KG1 (cell line): Measurements from ENCODE around the gene HFE.
"Not testable (repeated sequence)": the region's sequence is repeated elsewhere in the genome, so short reads cannot be mapped to it uniquely, and the experiment has no call there.

Experiments used
- DNase-seq: peaks from one replicate; lab custom pipeline; 2025; lab: John Stamatoyannopoulos, UW

Gene HFE

DNA sequence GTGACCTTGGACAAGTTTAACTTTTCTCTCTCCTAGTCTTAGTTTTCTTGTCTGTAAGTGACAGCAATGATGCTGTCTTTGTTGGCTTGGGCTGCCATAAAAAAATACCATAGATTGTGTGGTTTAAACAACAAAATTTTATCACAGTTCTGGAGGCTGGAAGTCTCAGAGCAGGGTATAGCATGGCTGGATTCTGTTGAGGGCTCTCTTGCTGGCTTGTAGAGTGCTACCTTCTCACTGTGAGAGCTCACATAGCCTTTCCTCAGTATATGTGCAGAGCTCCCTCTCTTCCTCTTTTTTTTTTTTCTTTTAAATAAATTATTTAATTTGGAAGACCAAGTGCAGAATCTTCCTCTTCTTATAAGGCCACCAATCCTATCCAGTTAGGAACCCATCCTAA is 26.3 kb downstream of the HFE start:
- no peak for DNase-seq

DNA sequence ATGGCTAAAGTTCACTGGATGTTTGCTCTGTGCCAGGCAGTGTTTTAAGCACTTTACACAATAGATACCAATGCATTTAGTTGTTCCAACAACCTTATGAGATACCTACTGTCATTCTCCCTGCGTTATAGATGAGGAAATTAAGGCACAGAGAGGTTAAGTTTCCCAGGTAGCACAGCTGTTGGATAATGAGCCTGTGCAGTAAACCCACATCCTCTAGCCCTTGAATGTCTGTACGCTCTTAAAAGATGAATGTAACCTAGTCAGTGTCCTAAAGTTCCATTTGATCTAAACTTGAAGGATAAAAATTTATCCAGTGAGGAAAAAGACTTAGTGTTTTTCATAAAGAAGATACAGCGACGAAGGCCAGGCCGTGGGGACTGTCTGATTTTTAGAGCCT is 28.0 kb downstream of the HFE start:
- no peak for DNase-seq

DNA sequence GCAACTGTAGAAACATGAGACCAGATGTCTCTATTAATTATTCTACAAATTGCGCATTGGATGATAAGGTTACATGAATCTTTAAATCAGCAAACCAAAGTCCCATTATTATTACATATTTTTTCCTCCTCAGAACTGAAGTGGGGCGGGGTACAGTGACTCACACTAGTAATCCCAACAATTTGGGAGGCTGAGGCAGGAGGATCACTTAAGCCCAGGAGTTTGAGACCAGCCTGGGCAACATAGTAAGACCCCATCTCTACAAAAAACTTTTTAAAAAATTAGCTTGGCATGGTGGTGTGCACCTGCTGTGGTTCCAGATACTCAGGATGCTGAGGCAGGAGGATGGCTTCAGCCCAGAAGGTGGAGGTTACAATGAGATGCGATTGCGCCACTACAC is 29.0 kb downstream of the HFE start:
- no peak for DNase-seq

DNA sequence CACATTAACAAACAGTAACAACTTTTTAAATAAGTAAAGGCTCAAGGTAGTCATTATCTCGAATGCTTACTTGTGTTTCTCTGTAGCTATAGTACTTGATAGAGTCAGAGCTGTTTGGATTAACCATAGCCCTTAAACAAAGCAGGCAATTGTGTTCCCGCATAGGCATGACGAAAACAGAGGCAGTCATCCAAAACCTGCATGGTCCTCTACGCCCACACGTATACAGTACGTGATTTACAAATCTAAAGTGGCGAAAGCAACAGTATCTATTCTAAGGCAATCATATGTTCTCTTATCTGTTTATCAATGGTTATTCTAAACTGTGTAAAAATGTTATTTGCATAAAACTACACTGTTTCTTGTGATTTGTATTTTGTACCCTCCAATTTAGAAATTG is 31.8 kb downstream of the HFE start:
- DNase-seq: no peak

DNA sequence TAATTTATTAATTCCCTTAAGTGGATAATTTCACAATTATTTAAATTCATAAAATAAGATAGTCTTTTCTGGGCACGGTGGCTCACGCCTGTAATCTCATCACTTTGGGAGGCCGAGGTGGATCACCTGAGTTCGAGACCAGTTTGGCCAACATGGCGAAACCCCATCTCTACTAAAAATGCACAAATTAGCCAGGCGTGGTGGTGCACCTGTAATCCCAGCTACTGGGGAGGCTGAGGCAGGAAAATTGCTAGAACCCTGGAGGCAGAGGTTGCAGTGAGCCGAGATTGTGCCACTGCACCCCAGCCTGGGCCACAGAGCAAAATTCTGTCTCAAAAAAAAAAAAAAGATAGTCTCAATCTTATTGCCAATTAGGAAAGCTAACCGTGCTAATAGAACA is 32.9 kb downstream of the HFE start:
- not testable (repeated sequence) for DNase-seq

DNA sequence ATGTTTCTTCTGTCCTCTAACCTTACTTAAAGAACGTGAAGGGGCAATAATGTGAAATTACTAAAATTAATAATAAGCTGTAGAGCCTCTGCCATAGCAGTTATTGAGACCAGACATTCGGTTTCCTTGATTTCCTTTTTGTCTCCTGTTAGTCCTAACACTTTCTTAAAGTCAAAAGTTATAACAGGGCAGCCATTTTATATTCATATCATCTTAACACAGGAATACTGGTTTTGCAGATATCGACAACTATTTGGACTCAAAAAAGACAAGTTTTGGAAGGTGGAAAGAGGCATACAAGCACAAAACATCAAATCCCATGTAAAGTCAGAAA is 33.5 kb downstream of the HFE start:
- DNase-seq: no peak

DNA sequence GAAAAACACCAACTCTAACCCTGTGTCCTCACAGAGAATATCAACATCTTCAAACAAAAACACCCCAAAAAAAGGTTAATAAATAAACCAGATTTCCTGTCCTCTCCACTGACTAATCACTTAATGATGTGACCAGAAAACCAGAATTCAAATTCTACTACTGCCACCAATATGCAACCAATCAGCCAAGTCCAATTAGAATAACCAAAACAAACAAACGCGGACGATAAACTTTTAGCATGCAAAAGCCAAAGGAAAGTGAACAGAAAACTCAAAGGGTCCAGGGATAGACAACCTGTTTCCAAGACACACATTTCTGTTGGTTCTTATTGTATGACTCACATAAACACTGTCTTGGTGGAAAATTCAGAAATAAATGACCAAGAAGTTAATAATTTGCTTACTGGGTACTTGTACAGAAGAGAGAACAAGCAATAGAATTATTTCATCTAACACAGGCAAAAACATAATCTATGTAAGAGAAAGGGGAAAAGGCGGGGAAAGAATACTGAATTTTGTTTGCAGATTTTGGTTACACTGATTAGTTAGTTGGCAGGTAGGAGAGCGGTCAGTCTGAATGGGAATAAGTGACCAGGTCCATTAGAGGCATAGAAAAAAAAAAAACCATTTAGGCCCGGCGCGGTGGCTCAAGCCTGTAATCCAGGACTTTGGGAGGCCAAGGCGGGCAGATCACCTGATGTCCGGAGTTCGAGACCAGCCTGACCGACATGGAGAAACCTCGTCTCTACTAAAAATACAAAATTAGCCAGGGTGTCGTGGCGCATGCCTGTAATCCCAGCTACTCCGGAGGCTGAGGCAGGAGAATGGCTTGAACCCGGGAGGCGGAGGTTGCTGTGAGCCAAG is 34.1 kb downstream of the HFE start:
- DNase-seq: no peak

DNA sequence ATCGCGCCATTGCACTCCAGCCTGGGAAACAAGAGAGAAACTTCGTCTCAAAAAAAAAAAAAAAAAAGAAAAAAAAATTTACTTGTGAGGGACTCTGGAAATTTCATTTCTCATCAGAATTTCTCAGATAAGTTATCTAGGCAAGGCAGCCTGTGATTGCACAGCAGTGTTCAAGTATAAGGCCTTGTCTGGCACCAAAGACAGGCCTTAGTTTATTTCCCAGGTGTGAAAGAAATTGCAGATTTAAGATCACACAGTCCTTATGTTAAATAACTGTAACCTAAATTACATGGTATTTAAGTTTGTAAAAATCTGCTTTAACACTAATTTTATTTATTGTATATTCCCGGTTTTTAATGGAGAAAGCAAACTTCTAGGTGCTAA is 34.8 kb downstream of the HFE start:
- DNase-seq: no peak

DNA sequence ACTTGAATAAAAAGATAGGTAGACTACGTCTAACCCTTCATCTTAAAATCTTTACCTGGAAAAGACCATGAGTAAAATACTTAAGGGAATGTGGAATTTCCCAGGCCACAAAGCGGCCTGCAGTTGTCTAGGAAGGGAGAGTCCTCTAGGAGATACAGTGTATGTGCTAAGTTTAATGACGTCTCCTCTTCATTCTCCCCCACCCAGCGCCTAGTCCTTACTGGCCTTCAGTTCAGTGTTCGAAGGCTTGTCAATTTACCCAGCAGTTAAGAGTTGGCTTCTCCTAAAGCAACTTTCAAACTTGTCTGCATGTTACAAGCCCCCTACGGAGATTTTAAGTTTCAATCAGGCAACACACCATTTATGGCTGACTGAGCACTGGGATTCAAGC is 35.2 kb downstream of the HFE start:
- DNase-seq: no peak

DNA sequence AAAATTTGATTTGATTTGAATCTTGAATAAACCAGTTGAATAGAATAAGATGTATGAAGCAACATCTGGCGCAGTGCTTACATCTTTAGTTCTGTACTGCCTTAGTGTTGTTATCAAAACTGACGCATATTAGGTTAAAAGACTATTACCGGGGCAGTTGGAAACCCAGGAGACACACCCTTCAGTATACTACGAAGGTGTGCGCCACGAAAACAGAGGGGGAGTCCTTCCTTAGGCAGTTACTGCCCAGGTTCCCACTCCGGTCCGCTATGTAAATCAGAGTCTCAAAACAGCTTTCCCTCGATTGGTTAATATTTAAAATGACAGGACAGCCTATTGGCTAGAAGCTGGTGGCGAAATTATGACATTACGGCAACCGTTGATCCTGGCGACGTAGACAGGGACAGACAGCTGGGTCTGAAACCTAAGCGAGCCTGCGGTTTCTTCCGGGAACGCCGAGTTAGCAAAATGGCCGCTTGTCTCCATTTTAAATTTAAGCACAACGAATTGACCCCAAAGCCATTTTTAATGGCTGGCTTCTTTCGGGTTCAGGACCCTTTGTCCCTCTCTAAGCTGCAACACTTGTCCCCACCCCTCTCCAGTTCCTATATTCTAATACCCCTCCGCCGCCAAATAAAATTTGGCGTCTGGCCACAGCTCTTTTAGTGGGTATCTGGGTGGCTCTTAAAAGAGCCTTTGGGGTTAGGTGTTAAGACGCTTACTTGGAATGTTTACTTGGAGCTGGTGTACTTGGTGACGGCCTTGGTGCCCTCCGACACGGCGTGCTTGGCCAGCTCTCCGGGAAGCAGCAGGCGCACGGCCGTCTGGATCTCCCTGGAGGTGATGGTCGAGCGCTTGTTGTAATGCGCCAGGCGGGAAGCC is 35.8 kb downstream of the HFE start:
- peak; percentile 94 for DNase-seq

DNA sequence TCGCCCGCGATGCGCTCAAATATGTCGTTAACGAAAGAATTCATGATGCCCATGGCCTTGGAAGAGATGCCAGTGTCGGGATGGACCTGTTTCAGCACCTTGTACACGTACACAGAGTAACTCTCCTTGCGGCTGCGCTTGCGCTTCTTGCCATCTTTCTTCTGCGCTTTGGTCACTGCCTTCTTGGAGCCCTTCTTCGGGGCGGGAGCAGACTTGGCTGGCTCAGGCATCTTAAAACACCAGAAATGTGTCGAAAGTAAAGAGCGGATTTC is 36.4 kb downstream of the HFE start:
- DNase-seq: no peak

DNA sequence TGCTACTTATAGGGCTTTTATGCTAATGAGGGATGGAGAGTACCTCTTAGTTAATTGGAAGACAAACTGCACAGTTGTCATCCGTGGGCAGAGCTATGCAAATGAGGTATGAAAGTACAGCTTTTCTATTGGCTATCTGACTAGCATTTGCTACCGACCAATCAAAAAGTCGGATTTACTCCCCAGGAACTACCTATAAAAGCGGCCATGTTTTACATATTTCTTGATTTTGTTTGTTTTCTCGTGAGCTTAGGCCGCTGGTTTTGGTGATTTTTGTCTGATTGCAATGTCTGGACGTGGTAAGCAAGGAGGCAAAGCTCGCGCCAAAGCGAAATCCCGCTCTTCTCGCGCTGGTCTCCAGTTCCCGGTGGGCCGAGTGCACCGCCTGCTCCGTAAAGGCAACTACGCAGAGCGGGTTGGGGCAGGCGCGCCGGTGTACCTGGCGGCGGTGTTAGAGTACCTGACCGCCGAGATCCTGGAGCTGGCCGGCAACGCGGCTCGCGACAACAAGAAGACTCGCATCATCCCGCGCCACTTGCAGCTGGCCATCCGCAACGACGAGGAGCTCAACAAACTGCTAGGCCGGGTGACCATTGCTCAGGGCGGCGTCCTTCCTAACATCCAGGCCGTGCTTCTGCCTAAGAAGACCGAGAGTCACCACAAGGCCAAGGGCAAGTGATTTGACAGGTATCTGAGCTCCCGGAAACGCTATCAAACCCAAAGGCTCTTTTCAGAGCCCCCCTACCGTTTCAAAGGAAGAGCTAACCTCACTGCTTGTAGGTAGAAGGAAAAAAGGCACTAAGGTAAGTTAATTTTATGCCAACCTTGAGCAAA is 36.9 kb downstream of the HFE start:
- DNase-seq: peak; percentile 99

DNA sequence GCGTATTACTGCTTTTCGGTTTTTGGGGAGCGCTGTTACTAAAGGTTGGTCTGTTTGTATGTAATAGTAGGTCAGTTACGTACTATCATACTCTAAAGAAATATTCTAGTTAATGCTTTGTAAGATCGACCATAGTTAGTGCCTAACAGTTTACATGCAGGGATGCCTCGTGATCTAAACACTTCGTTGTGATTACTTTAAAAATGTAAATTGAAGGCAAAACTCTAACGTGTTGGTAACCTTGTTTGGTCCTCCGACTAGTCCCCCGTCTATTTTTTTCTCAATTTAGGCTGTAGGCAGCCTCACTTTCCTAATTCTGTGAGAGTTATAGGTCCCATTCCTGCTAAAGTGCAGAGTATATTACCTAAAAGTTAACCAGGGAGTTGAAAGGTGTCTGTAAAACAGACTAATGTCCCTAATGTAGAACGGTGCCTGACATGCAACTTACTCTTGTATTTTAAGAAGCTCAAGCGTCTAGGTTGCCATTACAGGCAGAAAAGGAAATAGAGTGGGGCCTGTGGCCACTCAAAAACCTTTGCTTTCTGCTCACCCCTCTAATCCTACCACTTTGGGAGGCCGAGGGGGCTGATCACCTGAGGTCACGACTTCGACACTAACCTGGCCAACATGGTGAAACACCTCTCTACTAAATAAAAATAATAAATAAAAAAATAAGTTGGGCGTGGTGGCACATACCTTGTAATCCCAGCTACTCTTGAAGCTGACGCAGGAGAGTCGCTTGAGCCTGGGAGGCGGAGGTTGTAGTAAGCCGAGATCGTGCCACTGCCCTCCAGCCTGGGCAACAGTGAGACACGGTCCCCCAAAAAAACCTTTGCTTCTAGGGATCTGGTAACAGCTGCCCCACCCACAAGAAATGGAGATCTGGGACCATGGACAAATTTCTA is 37.8 kb downstream of the HFE start:
- no peak for DNase-seq

DNA sequence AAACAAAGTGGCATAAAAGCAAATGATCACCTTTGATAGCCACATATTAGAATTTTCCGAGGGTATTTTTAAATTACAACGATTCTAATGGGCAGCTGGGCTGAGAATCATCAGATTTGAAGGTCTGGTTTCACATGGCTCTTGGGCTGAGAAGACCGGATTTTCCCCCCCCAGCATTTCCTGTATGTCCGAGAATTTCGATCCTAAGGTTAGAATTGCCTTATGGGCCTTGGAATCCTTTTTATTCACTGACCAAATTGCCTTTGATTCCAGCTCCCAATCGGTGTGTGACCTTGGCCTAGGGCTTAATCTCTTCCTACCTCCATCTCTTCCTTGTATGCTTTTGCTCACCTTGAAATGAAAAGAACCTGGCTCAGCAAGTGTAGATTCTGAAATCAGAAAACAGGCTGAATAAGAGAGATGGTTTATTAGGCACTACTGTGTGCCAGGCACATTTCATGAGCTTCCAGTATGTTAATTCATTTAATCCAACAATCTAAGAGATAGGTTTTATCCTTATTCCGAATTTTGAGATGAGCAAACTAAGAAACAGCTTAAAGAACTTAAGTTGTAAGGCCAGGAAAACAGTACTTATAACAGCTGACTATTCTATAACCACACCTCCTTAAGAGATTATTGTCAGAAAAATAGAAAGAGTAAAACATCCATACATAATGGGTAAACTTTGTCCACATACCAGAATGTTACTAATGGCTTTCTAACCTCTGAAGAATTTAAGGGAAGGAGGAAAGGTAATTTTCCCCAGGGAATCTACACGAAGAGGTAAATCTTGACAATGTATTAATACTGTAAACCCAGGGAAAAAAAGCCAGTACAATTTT is 39.4 kb downstream of the HFE start:
- no peak for DNase-seq

DNA sequence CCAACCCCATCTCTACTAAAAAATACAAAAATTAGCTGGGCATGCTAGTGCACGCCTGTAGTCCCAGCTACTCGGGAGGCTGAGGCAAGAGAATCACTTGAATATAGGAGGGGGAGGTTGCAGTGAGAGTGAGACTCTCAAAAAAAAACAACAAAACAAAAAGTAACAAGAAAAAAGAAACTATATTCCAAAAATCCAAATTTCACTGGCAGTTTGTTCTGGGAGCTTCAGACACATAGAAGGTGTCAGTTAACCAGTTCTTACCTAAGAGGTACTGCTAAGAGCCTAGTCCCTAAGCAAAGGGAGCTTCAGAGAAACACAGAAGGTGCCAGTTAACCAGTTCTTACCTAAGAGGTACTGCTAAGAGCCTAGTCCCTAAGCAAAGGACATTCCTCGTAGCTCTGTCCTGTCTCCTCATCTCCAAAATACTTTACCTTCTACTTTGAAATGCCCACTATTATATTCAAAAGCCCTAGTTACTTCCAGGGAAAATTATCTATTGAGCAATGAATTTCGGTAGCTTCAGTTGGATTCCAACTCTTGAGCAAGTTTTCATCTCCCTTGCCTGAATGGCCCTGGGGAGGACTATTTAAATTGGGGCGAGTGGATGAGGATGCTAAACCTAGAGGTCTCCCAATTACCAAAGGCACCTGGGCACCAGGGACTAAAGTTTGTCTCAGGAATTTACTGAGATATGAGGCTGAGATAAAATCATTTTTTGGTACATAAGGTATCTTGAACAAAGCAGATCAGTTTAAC is 41.0 kb downstream of the HFE start:
- DNase-seq: no peak

DNA sequence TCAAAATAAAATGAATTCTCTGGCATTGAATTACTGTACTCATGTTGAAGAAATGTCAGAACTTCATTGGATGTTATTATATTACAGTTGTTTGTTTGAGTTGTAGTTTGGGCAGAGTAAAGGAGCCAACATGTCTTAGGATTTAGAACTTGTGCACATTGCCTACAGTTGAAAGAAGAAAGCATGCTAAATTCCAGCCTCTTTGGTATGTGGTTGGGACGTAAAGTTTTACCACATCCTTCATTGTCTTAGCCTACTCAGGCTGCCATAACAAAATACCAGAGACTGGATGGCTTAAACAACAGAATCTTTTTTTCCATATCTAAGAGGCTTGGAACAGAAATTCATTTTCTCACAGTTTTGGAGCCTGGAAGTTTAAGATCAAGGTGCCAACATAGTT is 42.4 kb downstream of the HFE start:
- no peak for DNase-seq

DNA sequence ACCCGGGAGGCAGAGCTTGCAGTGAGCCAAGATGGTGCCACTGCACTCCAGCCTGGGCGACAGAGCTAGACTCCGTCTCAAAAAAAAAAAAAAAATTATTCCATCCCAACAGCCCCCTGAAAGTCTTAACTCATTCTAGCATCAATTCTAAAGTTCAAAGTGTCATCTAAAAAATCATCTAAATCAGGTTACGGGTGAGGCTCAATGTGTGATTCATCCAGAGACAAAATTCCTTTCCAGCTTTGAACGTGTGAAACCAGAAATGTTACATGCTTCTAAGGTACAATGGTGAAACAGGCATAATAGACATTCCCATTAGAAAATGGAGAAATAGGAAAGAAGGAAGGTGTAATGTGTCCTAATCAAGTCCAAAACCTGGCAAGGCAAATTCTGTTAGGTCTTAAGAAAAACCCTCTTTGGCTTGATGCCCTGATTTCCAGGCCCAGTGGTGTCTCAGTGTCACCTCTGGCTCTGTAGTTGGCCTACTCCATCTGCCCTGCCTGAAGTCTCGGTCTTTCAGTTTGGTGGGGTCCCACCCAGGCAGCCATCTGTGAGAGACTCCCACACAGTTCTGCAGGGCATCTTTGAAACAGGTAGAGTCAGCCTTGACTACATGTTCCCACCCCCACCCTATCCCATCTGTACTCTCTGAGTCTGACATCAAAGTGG is 43.5 kb downstream of the HFE start:
- no peak for DNase-seq

DNA sequence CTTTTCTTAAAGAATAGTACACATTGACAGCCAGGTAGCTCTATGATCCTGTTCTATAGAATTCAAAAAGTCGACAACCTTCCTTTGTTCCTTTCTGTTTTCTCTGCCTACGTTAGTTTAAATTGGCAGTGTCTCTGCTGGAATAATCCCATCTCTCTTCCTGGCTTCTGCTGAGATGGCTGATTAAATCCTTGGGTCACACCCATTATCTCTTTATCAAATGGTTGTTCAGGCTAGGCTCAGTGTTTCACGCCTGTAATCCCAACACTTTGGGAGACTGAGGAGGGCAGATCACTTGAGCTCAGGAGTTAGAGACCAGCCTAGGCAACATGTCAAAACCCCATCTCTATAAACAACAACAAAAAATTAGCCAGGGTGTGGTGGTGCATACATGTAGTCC is 44.4 kb downstream of the HFE start:
- no peak for DNase-seq

DNA sequence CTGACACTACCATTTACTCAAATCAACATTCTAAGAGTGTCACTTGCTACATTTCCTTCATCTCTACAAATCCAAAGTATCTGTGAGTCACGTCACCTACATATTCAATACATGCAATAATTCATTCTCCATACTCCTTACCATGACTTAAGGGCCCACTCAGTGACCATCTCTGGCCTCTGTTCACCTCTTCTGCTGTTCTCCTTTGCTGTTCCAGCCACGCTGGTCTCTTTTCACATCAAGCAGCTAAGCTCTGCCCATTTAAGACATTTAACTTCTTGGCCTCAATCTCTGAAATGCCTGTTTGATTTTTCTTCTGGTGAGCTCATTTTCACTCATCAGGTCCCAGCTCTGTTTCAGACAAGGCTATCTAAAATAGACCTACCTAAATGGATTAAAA is 46.5 kb downstream of the HFE start:
- DNase-seq: no peak

DNA sequence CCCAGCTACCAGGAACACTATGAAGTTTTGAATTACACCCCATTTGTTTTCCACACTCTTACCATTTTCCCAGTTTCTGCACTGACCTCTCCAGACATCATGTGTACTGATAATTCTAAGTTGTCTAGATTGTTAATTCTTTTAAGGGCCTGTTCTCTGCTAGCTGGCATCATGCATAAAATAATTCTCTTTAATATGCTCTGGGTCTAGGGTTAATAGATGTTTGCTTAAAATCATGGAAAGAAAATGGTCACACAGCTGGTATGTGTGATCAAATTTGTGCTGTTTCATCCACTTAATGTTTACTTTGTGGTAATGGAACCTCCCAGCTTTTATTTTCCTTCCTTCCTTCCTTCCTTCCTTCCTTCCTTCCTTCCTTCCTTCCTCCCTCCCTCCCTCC is 49.1 kb downstream of the HFE start:
- DNase-seq: no peak
